GM19455 (cell line): ENCODE results near the gene GATA1.

ENCODE experiments used
- ATAC-seq: cut with Tn5 transposase; IDR thresholded peaks from one replicate; pipeline ENCODE4 v1.9.1; 2021; ENCODE audit not compliant: unreplicated experiment

The GATA1 gene

DNA sequence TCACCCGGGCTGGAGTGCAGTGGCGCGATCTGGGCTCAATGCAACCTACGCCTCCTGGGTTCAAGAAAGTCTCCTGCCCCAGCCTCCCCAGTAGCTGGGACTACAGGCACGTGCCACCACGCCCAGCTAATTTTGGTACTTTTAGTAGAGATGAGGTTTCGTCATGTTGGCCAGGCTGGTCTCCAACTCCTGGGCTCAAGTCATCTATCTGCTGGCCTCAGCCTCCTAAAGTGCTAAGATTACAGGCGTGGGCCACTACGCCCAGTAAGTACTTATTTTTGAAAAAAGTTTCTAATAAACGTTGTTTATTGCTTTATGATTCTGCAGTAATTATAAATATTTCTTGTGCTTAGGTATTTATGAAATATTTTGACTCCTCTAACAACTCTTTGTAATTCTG, 53.3 kb downstream of the GATA1 start:
- ATAC-seq: no peak
